Stimulated activated CD8-positive, alpha-beta memory T cell treated with anti-CD3 and anti-CD28 coated beads, Interleukin-4, amount 100 ng/mL, for 1 hour (primary cell): Measurements from ENCODE around the gene ARHGEF6.

Experiments used
- DNase-seq, 2 donors: peaks; one replicate each; pipeline ENCODE4 v3.0.0-alpha.2; 2020; ENCODE audit warnings: low read depth in 2 of 2, low spot score in 1 of 2

Gene ARHGEF6

GRCh38 chrX:136747003-136747986, 33.4 kb downstream of the ARHGEF6 start:
- DNase-seq = no peak

- DNase-seq = no peak
Observed at GRCh38 chrX:136745215-136746173, 35.2 kb downstream of the ARHGEF6 start.

DNA sequence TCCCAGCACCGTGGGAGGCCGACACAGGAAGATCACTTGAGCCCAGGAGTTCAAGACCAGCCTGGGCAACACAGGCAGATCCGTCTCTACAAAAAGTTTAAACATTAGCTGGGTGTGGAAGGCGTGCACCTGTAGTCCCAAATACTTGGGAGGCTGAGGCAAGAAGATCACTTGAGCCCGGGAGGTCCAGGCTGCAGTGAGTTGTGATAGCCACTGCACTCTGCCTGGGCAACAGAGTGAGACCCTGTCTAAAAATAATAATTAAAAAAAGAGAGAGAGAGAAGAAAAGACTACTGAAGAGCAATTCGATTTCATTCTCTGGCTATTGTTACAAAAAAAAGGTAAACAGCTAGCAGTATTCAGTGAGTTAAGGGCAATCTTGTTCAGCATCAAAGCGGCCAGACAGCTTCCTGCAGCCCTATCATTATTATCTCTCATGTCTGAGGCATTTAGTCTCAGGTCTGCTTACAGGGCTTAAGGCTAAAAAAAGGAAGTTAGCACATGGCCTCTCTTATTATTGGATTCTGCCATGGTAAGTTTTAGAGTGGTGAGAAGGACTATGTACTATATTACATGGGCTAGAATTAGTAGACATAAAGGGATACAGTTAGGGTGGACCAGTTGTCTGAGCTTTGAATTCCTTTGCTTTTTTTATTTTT, 37.9 kb downstream of the ARHGEF6 start:
- DNase-seq = no peak

DNA sequence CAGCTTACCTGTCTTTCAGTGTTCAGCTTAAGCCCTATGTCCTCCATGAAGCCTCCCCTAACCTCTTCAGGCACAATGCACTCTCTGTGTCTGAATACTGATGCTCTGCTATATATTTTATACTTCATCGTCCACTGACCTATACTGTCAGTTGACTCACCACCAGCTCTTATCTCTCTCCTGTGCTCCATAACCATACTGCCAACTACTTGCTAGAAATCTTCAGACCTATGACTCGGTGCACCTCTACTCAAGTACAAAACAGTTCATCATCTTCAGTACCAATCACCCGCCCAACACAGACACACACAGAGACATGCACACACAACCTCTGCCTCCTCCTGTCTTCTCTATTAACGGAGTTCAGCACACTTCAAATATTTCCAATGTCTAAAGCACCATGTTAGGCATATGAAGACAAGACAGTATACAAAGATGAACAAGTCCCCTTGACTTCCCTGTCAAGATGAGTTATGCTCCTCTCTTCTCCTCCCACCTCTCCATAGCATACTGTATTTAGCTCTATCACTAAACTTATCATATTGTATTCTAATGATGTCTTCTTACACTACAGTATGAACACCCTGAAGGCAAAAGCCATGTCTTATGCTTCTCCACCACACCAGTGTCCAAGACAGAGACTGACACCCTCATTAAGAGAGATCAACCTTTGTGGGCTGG, 42.5 kb downstream of the ARHGEF6 start:
- DNase-seq = no peak

DNA sequence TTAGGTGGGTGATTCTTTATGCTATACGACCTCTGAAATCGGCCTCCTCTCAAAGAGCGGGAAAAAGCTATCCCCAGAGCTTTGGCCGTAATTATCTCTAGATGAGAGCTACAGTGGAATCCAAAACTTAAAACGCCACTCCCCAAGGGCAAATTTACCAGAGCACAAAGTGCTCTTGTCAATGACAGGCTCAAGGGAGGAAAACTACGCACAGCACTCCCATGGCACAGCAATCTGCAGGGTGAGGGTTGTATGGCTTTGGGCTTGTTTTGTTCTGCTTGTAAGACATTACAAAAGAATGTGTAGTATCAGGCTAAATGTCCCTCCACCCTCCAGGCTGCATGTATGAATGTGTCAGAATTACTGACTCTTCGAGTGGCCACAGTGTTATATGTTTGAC, 44.0 kb downstream of the ARHGEF6 start:
- no peak for DNase-seq

DNA sequence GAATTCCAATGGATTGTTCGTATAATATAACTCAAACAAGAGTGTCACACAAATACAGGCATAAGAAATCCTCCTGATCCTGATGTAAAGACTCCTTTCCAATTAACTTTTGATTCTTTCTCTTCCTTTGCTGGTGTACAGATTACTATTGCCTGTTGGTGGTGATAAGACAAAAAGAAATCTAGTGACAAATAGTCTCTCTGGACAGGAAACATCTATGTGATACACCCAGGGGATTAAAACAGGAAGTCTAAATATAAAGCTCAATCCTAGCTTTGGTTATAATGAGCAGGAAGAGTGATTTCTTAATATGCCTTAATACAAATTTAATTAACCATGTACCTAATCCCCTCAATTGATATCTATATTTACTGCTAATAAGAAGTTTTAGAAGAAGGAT, 45.1 kb downstream of the ARHGEF6 start:
- DNase-seq = no peak

DNA sequence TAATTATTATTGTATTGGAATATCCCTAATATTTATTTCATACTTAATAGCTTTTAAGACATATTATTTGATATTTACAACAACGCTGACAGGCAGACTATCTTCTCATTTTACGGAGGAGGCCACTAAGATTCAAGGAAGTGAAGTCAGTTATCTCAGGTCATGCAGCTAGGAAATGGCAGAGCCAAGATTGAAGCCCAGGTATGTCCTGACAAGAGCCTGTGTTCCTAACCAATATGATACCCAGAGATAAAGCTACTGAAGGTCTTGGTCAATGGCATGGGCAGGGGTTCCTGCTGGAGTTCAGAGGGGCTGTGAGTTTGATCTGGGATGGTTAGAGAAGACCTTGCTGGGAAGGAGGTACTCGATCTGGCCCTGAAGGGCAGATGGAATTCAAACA, 47.1 kb downstream of the ARHGEF6 start:
- no peak for DNase-seq

- no peak for DNase-seq
Observed at GRCh38 chrX:136731798-136732197, 48.9 kb downstream of the ARHGEF6 start.

DNA sequence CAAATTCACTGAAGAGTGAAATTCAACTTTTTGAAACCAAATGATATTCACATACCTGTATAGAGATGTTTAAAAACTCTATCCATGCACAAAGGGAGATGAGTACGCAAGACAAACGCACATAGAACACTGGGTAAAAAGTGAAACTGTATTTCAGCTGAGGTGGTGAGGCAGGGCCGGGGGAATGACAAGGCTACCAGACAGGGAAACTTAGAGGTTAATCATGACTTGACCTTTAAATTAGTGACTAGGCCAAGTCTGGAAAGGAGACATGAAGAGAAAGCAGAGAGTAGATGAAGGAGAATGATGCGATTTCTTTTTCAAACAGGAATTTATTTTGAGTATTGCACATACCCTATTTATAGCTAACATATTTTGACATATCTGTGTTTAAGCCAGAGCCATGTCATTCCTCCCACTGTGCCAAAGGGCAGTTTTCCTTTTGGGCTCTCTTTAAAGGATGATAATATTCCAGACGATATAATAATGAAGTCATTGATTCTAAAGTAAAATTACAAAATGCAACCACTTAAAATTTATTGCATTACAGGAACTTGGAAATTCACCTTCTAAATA, 49.4 kb downstream of the ARHGEF6 start:
- no peak for DNase-seq

DNA sequence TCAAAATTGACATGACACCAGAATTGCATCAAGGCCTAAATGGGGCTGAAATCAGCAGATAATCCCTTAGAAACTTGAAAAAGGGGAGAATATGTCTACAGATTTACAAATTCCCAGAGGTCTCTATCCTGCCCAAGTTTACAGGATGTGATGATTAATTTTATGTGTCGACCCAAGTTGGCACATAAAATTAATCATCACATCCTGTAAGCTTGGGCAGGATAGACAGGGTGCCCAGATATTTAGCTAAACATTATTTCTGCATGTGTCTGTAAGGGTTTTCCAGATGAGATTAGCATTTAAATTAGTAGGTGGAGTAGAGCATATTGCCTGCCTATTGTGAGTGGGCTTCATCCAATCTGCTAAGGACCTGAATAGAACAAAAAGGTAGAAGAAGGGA, 52.3 kb downstream of the ARHGEF6 start:
- no peak for DNase-seq

DNA sequence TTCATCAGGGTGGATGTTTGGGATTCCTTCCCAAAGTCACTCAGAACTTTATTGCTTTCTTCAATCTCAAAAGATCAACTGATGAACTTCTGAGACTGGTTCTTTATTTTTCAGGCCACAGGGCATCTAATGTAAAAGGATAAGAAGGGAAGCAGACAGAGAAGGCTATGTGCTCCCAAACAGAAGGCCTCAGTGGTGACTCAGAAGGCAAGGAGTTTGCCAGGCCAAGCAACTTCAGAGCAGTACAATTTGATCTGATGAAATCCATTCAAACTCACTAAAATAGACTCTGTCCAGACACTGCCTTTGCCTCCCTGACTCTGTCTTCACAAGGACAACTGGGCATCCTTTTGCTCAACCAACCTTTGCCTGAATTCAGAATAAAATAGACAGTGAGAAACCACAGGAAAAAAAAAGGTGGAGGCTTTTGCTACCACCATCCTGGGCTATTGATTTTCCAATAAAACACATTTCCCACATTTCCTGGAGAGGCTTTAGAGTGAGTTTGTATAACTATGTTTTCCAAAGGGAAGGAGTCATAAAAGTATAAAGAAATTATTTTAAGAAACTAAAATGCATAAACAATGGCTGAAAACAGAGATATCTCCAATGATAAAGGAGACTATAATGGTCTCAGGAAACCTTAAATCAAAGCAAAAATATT, 55.2 kb downstream of the ARHGEF6 start:
- no peak for DNase-seq

DNA sequence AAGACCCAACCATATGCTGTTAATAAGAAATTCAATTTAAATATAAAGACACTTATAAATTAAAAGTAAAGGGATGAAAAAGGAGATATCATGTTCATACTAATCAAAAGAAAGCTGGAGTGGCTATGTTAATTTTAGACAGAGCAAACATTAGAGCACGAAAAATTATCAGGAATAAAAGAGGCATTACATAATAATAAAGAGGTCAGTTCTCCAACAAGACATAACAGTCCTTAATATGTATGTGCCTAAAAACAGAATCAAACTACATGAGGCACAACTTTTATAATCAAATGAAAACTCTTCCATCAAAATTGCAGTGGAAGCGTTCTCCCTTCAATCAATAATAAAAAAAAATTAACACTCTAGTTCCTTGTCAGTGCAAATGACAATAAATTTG, 62.6 kb downstream of the ARHGEF6 start:
- DNase-seq = no peak

- DNase-seq = no peak
Observed at GRCh38 chrX:136714626-136715599, 65.8 kb downstream of the ARHGEF6 start.

- DNase-seq = no peak
Observed at GRCh38 chrX:136712650-136713310, 68.0 kb downstream of the ARHGEF6 start.

DNA sequence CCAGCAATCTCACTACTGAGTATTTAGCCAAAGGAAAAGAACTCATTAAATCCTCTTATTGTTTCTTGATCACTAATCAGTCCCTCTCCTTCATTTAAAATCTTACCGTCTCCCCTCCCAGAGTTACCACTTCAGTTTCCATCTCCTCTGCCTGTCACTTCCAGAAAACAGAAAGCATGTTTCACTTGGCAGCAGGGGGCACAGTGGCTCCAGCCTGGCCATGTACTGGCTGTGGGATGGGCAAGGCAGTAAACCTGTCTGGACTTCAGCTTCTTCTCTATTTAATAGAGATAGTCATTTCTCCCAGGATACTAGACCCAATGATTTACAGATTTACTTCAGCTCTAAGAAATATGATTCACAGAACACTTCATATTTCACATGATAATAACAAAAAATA, 69.6 kb downstream of the ARHGEF6 start:
- DNase-seq = no peak

DNA sequence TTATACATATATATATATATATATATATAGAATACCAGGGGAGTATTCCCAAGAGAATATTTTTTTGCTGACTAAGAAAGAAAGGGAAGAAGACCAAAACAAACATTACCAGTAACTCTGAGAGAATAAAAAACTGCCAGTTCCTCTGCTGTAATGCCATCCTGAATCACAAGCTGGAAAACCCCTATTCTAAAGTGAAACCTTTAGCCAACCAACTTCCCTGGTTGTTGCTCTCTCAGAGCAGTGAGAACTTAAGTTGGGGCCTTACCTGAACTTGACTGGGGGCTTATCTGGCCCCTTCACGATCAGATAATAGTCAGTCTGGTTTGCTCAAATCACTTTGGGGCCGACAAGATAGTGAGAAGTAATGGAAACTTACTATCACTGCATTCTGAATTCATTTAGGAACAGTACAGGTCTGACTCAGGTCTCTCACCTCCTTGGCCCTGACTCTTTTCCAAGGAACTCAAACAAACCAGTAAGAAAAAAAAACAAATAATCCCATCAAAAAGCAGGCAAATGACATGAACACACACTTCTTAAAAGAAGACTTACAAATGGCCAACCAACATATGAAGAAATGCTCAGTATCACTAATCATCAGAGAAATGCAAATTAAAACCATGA, 70.3 kb downstream of the ARHGEF6 start:
- DNase-seq = no peak

GRCh38 chrX:136708348-136708747, 72.4 kb downstream of the ARHGEF6 start:
- no peak for DNase-seq

DNA sequence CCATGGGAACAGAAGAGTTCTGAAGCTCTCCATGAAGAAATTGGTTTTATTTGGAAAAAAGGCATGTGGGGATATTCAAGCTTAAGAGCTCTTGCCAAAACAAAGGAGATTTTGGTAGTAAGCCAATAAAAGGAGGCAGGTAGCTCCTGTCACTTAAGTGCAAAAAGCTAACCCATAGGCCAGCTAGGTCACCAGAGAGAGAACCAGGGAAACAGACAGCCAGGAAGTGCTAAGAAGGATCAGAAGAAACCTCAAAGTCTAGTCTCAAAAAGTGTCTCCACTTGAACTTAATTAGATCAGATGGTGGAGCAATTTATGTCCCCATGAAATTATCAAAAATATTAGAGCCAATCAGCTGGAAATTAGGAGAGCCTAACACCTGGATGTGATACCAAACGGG, 83.6 kb downstream of the ARHGEF6 start:
- DNase-seq = no peak
